T-helper 1 cell treated with Interleukin-12 subunit alpha and Interleukin-12 subunit beta and Interleukin-4 antibody, amounts not matched to agents 30 ng/mL and 1 ng/mL, for 36 hours (primary cell): ENCODE measurements around the gene BMP6. TPM values are rescaled to one million over a fixed set of nuclear protein-coding genes. Genes with fewer than 3 reads are reported as not detected.
"Not testable (repeated sequence)": the region's sequence is repeated elsewhere in the genome, so short reads cannot be mapped to it uniquely, and the experiment has no call there.

Source experiments
- intact Hi-C: fragments of 100-400 bp; cut with micrococcal nuclease; formaldehyde crosslinking; loops from one replicate; pipeline ENCODE4 v1.15.1; 2024
- total RNA-seq: library from RNA; stranded (reverse); gene quantifications from 2 replicates; pipeline ENCODE4 v1.2.3, GENCODE V29; 2022

The BMP6 gene
- total RNA-seq, 1 donor from 2014 or later, result not detected

- intact Hi-C loops, result no loop called here
Observed at GRCh38 chr6:7786214-7786661, 60.3 kb downstream of the BMP6 start.

DNA sequence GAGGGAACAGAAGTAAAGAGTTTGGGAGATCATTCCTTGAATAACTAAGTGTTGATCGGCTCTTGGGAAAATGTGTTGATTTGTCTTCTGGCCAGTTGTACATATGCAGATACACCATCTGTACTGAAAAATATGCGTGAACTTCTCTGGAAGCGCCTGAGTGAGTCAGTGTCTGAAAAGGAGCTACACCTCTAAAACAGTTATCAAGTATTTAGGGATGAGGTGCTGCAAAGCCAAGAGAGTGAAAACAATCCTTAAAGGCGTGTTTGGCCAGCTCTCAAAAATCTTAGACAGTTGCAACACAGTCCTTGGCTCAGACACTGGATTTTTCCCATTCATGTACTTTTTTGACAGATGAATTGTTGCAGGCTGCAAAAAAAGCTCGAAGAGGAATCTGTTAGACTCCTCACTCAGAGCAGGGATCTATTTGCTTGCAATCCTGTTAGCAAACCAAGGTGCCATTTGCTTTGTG lies 61.3 kb downstream of the BMP6 start:
- intact Hi-C loops, result no loop called here

GRCh38 chr6:7787731-7788130 lies 61.8 kb downstream of the BMP6 start:
- intact Hi-C loops, result no loop called here

GRCh38 chr6:7794509-7794908 lies 68.6 kb downstream of the BMP6 start:
- intact Hi-C loops, result no loop called here

DNA sequence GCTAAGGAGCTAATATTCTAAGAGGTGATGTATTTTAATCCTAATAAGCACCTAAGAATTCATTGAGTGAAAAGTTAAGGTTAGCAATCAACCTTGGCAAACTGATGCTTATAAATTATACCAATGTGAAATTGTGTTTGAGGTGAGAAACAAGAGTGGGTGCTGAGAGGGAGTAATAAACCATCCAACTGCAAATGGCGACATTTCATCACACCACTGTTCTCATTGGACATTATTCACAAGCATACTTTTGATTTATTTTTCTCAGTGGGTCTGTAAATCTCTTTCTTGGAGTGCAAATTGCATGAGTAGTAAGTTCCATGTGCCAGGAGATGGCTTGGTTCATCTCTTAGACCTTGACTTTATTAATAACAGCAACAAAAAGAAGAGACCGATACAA lies 71.5 kb downstream of the BMP6 start:
- intact Hi-C loops, result no loop called here

DNA sequence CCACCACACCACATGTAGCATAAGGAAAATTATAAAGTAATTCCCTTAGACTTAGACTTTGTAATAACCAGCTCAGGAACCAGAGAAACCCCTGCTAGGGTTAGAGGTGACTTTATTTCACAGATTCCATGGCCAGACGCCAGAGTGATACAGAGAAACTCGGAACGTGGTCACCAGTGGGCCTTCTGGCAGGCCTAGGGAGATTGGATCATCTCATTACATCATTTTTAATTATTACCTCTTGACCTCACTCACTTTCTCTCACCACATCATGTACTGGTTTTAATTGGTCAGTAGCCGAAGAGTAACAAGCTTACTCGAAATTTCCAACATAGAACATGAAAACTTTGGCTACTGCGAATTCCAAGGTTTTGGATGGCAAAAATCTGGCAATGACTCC lies 72.9 kb downstream of the BMP6 start:
- intact Hi-C loops, result no loop called here

- intact Hi-C loops, result no loop called here
Observed at GRCh38 chr6:7802662-7803061, 76.8 kb downstream of the BMP6 start.

DNA sequence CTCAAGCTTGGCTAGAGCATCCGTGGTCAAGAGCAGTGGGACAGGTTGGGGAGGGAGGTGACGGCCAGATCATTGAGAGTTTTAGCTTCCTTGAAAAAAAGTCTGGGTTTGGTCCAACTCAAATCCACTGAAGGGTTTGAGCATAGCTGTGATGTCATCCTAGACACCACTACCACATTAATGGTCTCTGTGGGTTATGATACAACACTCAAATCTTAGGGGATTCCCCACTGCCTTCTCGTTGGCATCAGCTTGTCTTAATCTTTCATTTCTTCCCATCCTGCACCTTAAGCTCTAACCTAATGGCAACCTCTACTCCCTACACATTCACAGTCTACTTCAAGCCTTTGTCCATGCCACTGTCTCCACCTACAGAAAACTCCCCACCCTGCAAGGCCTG lies 77.3 kb downstream of the BMP6 start:
- intact Hi-C loops, result no loop called here

- intact Hi-C loops, result no loop called here
Observed at GRCh38 chr6:7805078-7805849, 79.4 kb downstream of the BMP6 start.

DNA sequence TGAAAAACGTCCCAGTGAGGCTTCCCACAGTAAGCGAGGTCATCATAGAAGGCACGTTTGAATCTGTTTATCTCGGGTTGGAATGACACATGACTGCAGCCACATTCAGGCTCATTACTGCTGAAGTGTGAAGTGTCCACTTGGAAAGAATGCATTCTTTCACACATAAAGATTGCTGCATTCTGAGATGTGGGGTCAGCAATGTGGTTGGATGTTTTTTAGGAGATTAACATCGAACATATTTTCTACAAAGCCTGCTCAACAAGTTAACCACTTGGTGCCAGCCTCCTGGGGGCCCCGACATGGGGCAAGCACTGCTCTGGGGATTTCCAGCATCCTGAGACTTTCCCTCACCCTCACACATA lies 79.9 kb downstream of the BMP6 start:
- intact Hi-C loops, result no loop called here

DNA sequence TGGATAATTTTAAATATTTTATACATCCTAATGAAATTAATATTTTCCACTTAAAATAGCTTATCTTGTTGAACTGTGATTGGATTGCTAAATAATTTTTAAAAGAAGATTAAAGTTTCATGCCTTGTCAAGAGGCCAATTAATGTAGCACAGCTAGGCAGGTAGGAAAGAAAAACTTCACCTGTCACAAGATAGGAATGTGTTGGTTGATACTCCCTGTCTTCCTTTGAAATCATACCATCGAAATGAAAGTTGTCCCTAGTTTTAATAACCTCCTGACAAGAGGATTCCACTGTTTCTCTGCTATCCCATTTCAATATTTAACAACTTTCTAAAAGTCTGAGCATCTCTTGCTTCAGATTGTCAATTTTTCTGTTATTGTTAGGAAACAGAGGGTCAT lies 80.8 kb downstream of the BMP6 start:
- intact Hi-C loops, result no loop called here

DNA sequence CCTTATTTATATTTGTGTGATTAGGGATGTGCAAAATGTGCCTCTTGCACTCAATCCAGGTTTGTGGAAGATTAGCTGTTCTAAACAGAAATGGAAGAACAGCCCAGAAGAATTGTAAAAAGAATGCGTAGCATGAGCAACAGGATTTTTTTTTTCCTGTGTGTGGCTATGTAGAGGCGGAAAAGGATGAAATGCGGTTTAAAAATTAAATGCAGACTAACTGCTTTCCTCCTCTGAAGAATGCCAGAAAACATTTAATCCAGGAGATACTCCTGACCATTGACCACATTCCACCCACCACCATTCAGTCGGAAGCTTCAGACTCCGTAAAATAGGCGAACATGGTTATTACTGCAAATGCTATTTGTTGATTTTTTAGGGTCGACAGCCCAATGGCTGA lies 83.4 kb downstream of the BMP6 start:
- intact Hi-C loops, result no loop called here

GRCh38 chr6:7811441-7811840 lies 85.5 kb downstream of the BMP6 start:
- intact Hi-C loops, result no loop called here

- intact Hi-C loops, result no loop called here
Observed at GRCh38 chr6:7812623-7813022, 86.7 kb downstream of the BMP6 start.

- intact Hi-C loops, result no loop called here
Observed at GRCh38 chr6:7813193-7813592, 87.3 kb downstream of the BMP6 start.

GRCh38 chr6:7813704-7814103 lies 87.8 kb downstream of the BMP6 start:
- intact Hi-C loops, result no loop called here

GRCh38 chr6:7815716-7816115 lies 89.8 kb downstream of the BMP6 start:
- intact Hi-C loops, result no loop called here

DNA sequence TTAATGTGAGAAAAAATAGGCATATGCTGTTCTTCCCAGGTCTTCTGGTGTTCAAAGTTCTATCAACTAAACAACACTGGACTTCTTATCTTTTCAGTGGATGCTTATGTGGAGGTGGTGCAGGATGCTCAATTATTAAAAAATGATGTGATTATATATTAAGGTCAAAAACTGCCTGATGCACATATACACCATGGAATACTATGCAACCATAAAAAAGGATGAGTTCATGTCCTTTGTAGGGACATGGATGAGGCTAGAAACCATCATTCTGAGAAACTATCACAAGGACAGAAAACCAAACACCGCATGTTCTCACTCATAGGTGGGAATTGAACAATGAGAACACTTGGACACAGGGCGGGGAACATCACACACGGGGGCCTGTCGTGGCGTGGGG lies 91.3 kb downstream of the BMP6 start:
- intact Hi-C loops, result not testable (repeated sequence)

DNA sequence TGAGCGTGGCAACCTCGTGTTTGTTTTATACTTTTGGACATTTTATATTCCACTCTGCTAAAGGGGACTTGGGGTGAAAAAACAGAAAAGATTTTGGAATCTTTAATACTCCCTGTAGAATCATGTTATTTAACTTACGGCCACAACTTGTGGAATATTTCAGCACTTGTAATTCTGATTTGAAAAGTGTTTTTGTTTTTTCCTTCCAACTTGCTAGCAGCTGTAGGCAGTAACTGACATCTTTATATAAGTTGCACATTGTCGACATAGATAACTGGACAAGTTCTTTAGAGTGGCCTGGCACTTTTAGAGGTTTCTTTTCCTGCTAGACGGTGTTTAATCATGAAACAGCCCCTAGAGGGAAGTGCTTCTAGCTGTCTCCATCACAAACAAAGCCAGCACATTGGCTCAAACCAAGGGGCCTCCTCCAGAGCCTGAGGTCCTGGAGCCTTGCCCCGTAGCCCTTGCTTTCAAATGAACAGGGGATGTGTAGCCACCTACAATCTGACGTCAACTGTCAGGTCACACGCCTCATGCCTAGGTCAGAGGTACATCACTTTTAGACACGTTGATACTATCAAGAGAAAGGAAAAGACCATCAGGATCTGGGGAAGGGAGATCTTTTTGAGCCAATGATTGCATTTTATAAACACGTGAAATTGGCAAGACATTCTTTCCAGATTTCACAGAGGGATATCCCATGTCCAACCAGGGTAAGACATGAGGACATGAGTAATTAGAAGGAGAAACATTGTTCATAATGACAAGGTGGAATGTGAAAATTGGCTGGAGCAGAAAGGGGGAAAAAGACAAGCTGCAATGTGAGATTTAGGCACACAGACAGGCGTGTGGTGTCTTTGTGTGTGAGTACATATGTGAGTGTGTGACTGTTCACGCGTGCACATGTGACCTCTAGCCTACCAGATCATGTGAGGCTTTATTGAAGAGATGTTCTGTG lies 92.6 kb downstream of the BMP6 start:
- intact Hi-C loops, result no loop called here

DNA sequence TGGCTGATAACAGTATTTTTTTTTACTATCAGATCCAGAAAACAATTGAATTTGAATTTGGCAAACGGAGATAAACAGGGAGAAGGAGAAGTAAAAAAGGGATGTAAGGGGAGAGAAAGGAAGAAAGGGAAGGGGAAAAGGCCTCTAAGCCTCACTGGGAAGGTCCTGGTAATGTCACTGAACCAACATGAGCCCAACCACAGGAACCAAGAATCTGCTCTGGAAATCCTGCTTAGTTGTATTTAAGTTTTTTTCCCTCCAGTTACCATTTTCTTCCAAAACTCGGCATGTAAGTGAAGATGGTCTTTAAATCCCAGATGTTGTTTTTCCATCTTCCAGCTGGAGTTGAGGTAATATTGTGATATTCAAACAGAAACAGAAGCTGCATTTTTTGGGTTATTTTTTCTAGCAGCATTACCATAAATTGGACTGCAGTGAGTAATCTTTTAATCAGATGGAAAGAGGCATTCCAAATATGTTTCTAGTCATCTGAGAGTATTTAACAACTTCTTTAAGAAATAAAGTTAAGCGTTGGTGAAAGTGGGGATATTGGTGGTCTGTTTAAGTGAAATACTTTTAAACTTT lies 93.6 kb downstream of the BMP6 start:
- intact Hi-C loops, result no loop called here

- intact Hi-C loops, result no loop called here
Observed at GRCh38 chr6:7820288-7820835, 94.5 kb downstream of the BMP6 start.

DNA sequence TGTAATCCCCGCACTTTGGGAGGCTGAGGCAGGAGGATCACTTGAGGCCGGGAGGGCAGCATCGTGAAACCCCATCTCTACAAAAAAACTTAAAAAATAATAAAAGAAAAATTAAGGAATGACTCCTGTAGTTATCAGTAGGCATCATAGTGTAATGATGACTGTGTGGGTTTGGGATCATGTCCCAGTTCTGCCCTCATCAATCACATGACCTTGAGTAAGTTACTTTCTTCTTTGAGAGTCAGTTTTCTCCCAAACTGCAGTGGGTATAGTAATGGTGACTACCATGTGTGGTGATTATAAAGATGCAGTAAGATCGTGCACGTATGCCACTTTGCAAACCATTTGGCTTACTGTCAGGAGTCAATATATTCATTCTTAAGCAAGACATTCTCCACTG lies 95.5 kb downstream of the BMP6 start:
- intact Hi-C loops, result no loop called here
